Fibroblast of pulmonary artery (primary cell): Measurements from ENCODE around the gene TTYH1.
A peak's percentile ranks its signal among the peaks of the same experiment; 100 is the strongest.

Experiments
- DNase-seq: peaks from one replicate; pipeline ENCODE4 v3.0.0-alpha.2; 2010; ENCODE audit warnings: low read depth
- H3K4me3 ChIP-seq: replicated peaks from 2 replicates; pipeline ENCODE4 v1.5.1; 2011; ENCODE audit warnings: low read depth, mild to moderate bottlenecking, control low read depth, low read length, moderate library complexity
- TF ChIP-seq, protein P1 (sequence below): IDR thresholded peaks from 2 replicates; pipeline ENCODE4 v1.5.1; 2011; ENCODE audit warnings: mild to moderate bottlenecking, control low read depth, low read length, inconsistent platforms; ENCODE audit errors: missing control alignments

TTYH1 gene

DNA sequence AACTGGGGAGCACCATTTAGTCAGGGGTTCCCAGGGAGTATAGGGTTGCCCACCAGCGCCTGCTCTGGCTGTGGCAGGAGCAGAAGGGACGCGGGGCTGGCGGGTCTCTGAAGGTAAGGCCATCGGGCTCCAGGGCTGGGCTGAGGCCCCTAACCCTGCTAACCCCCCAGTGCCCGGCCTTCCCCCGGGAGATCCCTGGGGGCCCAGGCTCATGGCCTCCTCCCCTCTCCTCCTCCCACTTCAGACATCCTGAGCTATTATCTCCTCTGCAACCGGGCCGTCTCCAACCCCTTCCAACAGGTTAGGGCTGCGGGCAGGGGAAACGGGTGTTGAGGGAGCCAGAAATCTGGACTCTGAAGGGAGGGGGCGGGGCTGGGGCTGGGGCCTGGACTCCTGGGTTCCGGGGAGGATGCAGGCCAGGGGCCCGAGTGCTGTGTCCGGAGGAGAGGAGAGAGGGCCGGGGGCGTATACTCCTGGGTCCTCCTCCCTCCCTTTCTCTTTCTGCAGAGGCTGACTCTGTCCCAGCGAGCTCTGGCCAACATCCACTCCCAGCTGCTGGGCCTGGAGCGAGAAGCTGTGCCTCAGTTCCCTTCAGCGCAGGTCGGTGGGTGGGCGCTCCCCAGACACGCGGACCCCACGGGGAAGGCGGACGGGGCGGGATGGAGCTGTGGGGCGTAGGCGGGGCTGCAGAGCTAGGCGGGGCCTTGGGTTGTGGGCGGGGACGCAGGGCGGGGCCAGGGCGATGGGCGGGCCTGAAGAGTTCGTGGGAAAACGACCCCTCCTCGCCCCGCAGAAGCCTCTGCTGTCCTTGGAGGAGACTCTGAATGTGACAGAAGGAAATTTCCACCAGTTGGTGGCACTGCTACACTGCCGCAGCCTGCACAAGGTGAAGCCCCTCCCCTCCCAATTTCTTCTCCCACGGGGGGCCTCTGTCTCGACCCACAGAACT lies 15.3 kb downstream of the TTYH1 start:
- H3K4me3 ChIP-seq = peak overlapping the region; percentile 30
- TF ChIP-seq, protein P1, sequence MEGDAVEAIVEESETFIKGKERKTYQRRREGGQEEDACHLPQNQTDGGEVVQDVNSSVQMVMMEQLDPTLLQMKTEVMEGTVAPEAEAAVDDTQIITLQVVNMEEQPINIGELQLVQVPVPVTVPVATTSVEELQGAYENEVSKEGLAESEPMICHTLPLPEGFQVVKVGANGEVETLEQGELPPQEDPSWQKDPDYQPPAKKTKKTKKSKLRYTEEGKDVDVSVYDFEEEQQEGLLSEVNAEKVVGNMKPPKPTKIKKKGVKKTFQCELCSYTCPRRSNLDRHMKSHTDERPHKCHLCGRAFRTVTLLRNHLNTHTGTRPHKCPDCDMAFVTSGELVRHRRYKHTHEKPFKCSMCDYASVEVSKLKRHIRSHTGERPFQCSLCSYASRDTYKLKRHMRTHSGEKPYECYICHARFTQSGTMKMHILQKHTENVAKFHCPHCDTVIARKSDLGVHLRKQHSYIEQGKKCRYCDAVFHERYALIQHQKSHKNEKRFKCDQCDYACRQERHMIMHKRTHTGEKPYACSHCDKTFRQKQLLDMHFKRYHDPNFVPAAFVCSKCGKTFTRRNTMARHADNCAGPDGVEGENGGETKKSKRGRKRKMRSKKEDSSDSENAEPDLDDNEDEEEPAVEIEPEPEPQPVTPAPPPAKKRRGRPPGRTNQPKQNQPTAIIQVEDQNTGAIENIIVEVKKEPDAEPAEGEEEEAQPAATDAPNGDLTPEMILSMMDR = no peak
- peak; percentile 40 for DNase-seq

DNA sequence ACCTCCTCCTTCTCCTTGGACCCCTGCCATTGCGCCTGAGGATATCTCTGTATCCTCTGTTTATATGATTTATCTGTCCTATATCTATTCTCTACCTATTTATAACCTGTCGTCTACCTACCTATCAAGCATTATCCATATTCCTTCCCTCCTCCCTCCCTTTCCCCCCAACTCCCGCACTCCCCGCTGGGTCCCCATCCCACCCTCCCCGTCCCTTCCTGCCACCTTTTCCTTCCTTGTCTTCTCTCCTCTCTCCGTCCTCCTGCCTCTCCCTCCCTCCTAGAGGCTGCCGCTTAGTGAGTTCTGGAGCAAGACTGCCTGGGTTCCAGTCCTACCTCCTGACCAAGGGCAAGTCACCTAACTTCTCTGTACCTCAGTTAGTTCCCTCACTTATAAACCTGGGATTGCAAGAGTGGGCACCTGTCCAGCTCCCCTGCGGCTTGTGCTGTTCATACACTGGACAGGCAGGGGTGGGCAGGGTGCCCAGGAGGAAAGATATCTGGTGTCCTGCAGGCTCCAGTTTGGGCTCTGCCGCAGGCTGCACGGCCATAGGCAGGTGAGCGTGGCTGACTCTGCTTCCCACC lies 16.1 kb downstream of the TTYH1 start:
- peak; percentile 41 for DNase-seq
- H3K4me3 ChIP-seq = no peak overlapping the region
- TF ChIP-seq, protein P1 = no peak

DNA sequence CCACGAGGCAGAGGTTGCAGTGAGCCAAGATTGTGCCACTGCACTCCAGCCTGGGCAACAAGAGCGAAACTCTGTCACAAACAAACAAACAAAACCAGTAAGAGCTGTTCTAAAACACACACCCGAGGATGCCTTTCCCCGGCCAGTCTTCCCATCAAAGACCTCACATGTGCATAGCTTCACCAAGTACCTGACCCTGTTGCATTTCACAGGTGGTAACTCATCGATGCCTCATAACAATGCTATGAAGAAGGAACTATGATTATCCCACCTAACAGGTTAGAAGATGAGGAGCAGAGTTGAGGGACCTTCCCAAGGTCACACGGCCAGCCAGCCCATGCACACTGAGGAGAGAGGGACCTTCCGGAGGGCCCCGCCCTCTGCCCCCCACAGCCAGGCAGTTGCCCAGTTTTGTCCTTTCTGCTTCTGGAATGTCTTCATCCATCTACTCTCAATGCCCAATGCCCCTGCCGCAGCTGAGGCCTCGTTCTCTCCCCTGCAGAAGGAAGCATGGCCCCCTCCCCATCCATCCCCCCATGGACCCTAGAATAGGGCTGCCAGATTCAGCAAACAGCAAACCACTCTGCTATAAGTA lies 17.0 kb downstream of the TTYH1 start:
- TF ChIP-seq, protein P1 = no peak
- no peak overlapping the region for H3K4me3 ChIP-seq
- DNase-seq = no peak

DNA sequence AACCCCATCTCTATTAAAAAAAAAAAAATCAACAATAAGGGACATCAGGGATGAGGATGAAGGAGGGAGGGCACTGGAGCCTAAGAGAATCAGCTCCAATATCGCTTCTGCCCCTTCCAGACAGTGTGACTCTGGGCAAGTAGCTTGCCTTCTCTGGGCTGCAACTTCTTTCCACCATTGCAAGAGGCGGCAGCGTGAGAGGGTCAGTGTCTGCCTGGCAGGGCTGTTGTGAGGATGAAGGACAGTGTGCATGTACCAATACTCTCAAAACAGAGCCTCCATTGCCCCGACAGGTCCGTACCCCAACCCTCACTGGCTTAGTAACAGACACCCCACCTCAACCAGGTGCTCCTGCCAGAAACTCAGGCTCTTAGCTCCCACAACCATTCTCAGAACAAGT lies 18.4 kb downstream of the TTYH1 start:
- no peak overlapping the region for H3K4me3 ChIP-seq
- TF ChIP-seq, protein P1 = no peak
- no peak for DNase-seq

DNA sequence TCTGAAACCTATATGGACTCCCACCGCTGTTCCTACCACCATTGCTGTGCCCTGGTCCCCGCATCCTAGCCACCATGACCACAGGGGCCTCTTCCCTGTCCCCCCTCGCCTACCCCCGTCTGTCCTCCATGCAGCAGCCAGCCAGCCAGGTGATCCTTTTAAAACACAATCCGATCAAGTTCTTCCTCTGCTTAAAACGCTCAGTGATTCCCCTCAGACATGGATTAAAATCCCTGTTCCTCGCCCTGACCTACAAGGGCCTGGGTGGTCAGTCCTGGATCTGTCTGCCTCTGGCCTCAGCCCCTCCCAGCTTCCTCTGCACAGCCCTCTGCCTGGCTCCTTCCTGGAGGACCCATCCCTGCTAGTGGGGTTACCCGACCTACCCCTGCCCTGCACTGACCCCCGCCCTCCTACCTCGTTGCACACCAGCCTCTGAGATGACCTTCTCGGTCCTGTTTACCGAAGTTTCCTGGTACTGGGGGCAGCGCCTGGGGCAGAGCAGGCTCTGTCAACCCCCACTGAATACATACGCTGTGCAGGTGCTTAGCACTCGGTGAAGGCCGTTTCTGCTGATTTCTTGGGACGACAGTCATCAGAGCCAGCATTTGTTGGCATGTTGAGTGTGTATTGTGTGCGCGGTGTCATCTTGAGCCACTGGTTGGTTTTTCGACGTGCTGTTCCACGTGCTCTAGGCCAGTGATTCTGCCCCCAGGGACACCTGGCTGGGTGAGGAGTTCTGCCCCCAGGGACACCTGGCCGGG lies 19.0 kb downstream of the TTYH1 start:
- TF ChIP-seq, protein P1 = no peak
- DNase-seq = no peak
- no peak overlapping the region for H3K4me3 ChIP-seq

DNA sequence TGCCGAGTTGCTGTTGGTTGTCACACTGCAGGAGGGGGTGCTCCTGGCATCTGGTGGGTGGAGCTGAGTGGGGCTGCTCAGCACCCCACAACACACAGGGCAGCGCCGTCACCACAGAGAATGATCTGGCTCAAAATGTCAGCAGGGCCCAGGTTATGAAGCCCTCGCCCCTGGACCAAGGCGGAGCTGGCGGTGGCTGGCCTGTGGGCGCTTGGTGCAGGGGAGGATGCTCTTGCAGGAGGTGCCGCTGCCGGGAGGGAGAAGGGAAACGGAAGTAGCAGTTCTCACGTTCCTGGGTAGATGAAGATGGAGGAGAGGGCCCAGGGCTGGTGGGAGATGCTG lies 19.6 kb downstream of the TTYH1 start:
- TF ChIP-seq, protein P1 = no peak
- no peak for DNase-seq
- no peak overlapping the region for H3K4me3 ChIP-seq
